UCSD-AML1 (cell line): ENCODE measurements around the gene CSF1.
A peak's percentile ranks its signal among the peaks of the same experiment; 100 is the strongest.

ENCODE experiments used
- DNase-seq: peaks from one replicate; lab custom pipeline; 2025; ENCODE audit not compliant: unreplicated experiment; lab: John Stamatoyannopoulos, UW

The CSF1 gene

GRCh38 chr1:109975718-109976117 is 65.1 kb downstream of the CSF1 start:
- DNase-seq: no peak

- no peak for DNase-seq
These were observed 66.1 kb downstream of the CSF1 start for GRCh38 chr1:109976762-109977161.

- no peak for DNase-seq
These were observed 66.6 kb downstream of the CSF1 start for GRCh38 chr1:109977225-109977624.

GRCh38 chr1:109977657-109978378 is 67.2 kb downstream of the CSF1 start:
- DNase-seq: no peak

- DNase-seq: no peak
These were observed 68.3 kb downstream of the CSF1 start for GRCh38 chr1:109978761-109979488.

- DNase-seq: peak; percentile 23
These were observed 68.9 kb downstream of the CSF1 start for GRCh38 chr1:109979489-109980091.
